ENCODE results near the gene COL16A1.

Gene COL16A1

GRCh38 chr1:31650161-31651088 lies 53.4 kb downstream of the COL16A1 start:
- ATAC-seq, result no peak
- DNase-seq, result no peak
- Mint-ChIP-seq H3K27me3 (no peaks in the 10 kb centered on the region), H3K9me3 (no peaks in the 10 kb centered on the region), H3K36me3 (ENCODE audit: low read depth) (no peaks in the 10 kb centered on the region), H3K4me1 (peaks cover 8% of the 10 kb centered on the region), H3K4me3 (no peak overlapping the region), H3K27ac (no peak overlapping the region)

GRCh38 chr1:31648641-31649357 lies 55.0 kb downstream of the COL16A1 start:
- H3K27ac Mint-ChIP-seq, result no peak overlapping the region
- DNase-seq (no peak), ATAC-seq (no peak)
- no peaks in the 10 kb centered on the region for H3K9me3 Mint-ChIP-seq
- H3K36me3 Mint-ChIP-seq (ENCODE audit: low read depth), result no peaks in the 10 kb centered on the region
- peaks cover 15% of the 10 kb centered on the region for H3K4me1 Mint-ChIP-seq
- H3K4me3 Mint-ChIP-seq, result no peak overlapping the region
- no peaks in the 10 kb centered on the region for H3K27me3 Mint-ChIP-seq

- Mint-ChIP-seq H3K27ac (no peak overlapping the region), H3K27me3 (no peaks in the 10 kb centered on the region), H3K36me3 (ENCODE audit: low read depth) (no peaks in the 10 kb centered on the region), H3K4me1 (peaks cover 21% of the 10 kb centered on the region), H3K9me3 (no peaks in the 10 kb centered on the region), H3K4me3 (no peak overlapping the region)
- ATAC-seq (no peak), DNase-seq (no peak)
Observed at GRCh38 chr1:31648190-31648589, 55.6 kb downstream of the COL16A1 start.

- H3K4me1 Mint-ChIP-seq, result peaks cover 25% of the 10 kb centered on the region
- no peaks in the 10 kb centered on the region for H3K27me3 Mint-ChIP-seq
- DNase-seq (no peak), ATAC-seq (no peak)
- H3K27ac Mint-ChIP-seq, result no peak overlapping the region
- H3K36me3 Mint-ChIP-seq (ENCODE audit: low read depth), result no peaks in the 10 kb centered on the region
- H3K9me3 Mint-ChIP-seq, result no peaks in the 10 kb centered on the region
- H3K4me3 Mint-ChIP-seq, result no peak overlapping the region
Observed at GRCh38 chr1:31647106-31647505, 56.7 kb downstream of the COL16A1 start.

GRCh38 chr1:31646259-31646960 lies 57.4 kb downstream of the COL16A1 start:
- Mint-ChIP-seq H3K9me3 (no peaks in the 10 kb centered on the region), H3K4me3 (peak overlapping the region; percentile 94), H3K27ac (peak overlapping the region; percentile 34), H3K4me1 (peaks cover 25% of the 10 kb centered on the region), H3K36me3 (ENCODE audit: low read depth) (no peaks in the 10 kb centered on the region), H3K27me3 (no peaks in the 10 kb centered on the region)
- DNase-seq (no peak), ATAC-seq (no peak)

- H3K4me3 Mint-ChIP-seq, result peak overlapping the region; percentile 94
- ATAC-seq, result no peak
- no peaks in the 10 kb centered on the region for H3K36me3 Mint-ChIP-seq (ENCODE audit: low read depth)
- peaks cover 25% of the 10 kb centered on the region for H3K4me1 Mint-ChIP-seq
- peak overlapping the region; percentile 99 for H3K27ac Mint-ChIP-seq
- no peaks in the 10 kb centered on the region for H3K9me3 Mint-ChIP-seq
- no peaks in the 10 kb centered on the region for H3K27me3 Mint-ChIP-seq
- DNase-seq, result no peak
Observed at GRCh38 chr1:31645274-31645568, 58.6 kb downstream of the COL16A1 start.

- peak; percentile 99 for DNase-seq
- Mint-ChIP-seq H3K4me1 (peaks cover 25% of the 10 kb centered on the region), H3K27me3 (no peaks in the 10 kb centered on the region), H3K27ac (peak within 1 kb of the TSS; percentile 99), H3K36me3 (ENCODE audit: low read depth) (no peaks in the 10 kb centered on the region), H3K4me3 (peak within 1 kb of the TSS; percentile 94), H3K9me3 (no peaks in the 10 kb centered on the region)
- peak; percentile 89 for ATAC-seq
Observed at GRCh38 chr1:31644560-31645273, 59.1 kb downstream of the COL16A1 start, which contains the start of gene PEF1. PEF1 (minus strand) TSS chr1:31644876; CDS start chr1:31644864, 12 bp downstream.

- Mint-ChIP-seq H3K9me3 (no peaks in the 10 kb centered on the region), H3K36me3 (ENCODE audit: low read depth) (no peaks in the 10 kb centered on the region), H3K27me3 (no peaks in the 10 kb centered on the region), H3K4me1 (peaks cover 25% of the 10 kb centered on the region), H3K4me3 (peak overlapping the region; percentile 94), H3K27ac (peak overlapping the region; percentile 99)
- DNase-seq (no peak), ATAC-seq (peak; percentile 37)
Observed at GRCh38 chr1:31643976-31644559, 59.7 kb downstream of the COL16A1 start.

- ATAC-seq (no peak), DNase-seq (no peak)
- H3K4me1 Mint-ChIP-seq, result peaks cover 33% of the 10 kb centered on the region
- H3K36me3 Mint-ChIP-seq (ENCODE audit: low read depth), result no peaks in the 10 kb centered on the region
- H3K9me3 Mint-ChIP-seq, result no peaks in the 10 kb centered on the region
- no peak overlapping the region for H3K27ac Mint-ChIP-seq
- H3K4me3 Mint-ChIP-seq, result no peak overlapping the region
- no peaks in the 10 kb centered on the region for H3K27me3 Mint-ChIP-seq
Observed at GRCh38 chr1:31642897-31643296, 60.9 kb downstream of the COL16A1 start.

- Mint-ChIP-seq H3K4me1 (peaks cover 37% of the 10 kb centered on the region), H3K27ac (no peak overlapping the region), H3K27me3 (no peaks in the 10 kb centered on the region), H3K4me3 (no peak overlapping the region), H3K9me3 (no peaks in the 10 kb centered on the region), H3K36me3 (ENCODE audit: low read depth) (no peaks in the 10 kb centered on the region)
- ATAC-seq (no peak), DNase-seq (no peak)
Observed at GRCh38 chr1:31642366-31642765, 61.5 kb downstream of the COL16A1 start.

- no peaks in the 10 kb centered on the region for H3K9me3 Mint-ChIP-seq
- H3K27ac Mint-ChIP-seq, result no peak overlapping the region
- H3K27me3 Mint-ChIP-seq, result no peaks in the 10 kb centered on the region
- DNase-seq, result no peak
- ATAC-seq, result no peak
- no peaks in the 10 kb centered on the region for H3K36me3 Mint-ChIP-seq (ENCODE audit: low read depth)
- no peak overlapping the region for H3K4me3 Mint-ChIP-seq
- peaks cover 44% of the 10 kb centered on the region for H3K4me1 Mint-ChIP-seq
Observed at GRCh38 chr1:31640964-31641363, 62.9 kb downstream of the COL16A1 start.

GRCh38 chr1:31640179-31640578 lies 63.6 kb downstream of the COL16A1 start:
- H3K36me3 Mint-ChIP-seq (ENCODE audit: low read depth), result no peaks in the 10 kb centered on the region
- DNase-seq, result no peak

GRCh38 chr1:31639543-31639942 lies 64.3 kb downstream of the COL16A1 start:
- H3K9me3 Mint-ChIP-seq, result no peaks in the 10 kb centered on the region
- no peaks in the 10 kb centered on the region for H3K27me3 Mint-ChIP-seq
- no peak overlapping the region for H3K4me3 Mint-ChIP-seq
- no peak overlapping the region for H3K27ac Mint-ChIP-seq
- peaks cover 4% of the 10 kb centered on the region for H3K36me3 Mint-ChIP-seq (ENCODE audit: low read depth)
- ATAC-seq (peak; percentile 15), DNase-seq (no peak)
- peaks cover 33% of the 10 kb centered on the region for H3K4me1 Mint-ChIP-seq

More at GRCh38 chr1:31640179-31640578, 63.6 kb downstream of the COL16A1 start:
- Mint-ChIP-seq H3K4me1 (peaks cover 36% of the 10 kb centered on the region), H3K27ac (no peak overlapping the region), H3K4me3 (no peak overlapping the region), H3K9me3 (no peaks in the 10 kb centered on the region), H3K27me3 (no peaks in the 10 kb centered on the region)
- ATAC-seq, result no peak
